A549 treated with Hydrocortisone at 1 μM for 4 hours (cell line): ENCODE data around the gene SGSM2. TPM values are rescaled to one million over a fixed set of nuclear protein-coding genes. Genes with fewer than 3 reads are reported as not detected.

Experiments used
- total RNA-seq: library from RNA; stranded (reverse); fragments of 200-300 nt; extraction: Qiagen RNA extraction; gene quantifications from 5 replicates; pipeline ENCODE4 v1.2.3, GENCODE V29; 2022

SGSM2 gene
- 35.2 to 39.8 TPM (median 36.7 TPM) in 5 replicates for total RNA-seq

GRCh38 chr17:2336852-2337543, at the start of gene SGSM2:
Gene SGSM2, plus strand, starts transcription at chr17:2337501. Its CDS starts 188 bp downstream, at chr17:2337689.

GRCh38 chr17:2303204-2304188, 33.8 kb upstream of the SGSM2 start, which contains the start of the genes SMG6 and SRR:
Gene SMG6, minus strand, starts transcription at chr17:2303785. Its CDS starts 65 bp downstream, at chr17:2303720.
Gene SRR, plus strand, starts transcription at chr17:2303950. Its CDS starts 11,611 bp downstream, at chr17:2315561.

GRCh38 chr17:2336215-2336851, 968 bp upstream of the SGSM2 start, which contains the start of gene TSR1:
Gene TSR1, minus strand, starts transcription at chr17:2336457. Its CDS starts 30 bp downstream, at chr17:2336427.

GRCh38 chr17:2400877-2401425, 63.6 kb downstream of the SGSM2 start, which contains the start of gene MNT:
Gene MNT, minus strand, starts transcription at chr17:2401060. Its CDS starts 348 bp downstream, at chr17:2400712.

Other genes starting within 250 kb of the SGSM2 start
- 21.9 to 24.8 TPM (median 24.3 TPM) in 5 replicates for gene SMG6, start 33.7 kb upstream of the SGSM2 start, total RNA-seq
- 7.0 to 11.8 TPM (median 8.1 TPM) in 5 replicates for gene SRR, start 33.6 kb upstream of the SGSM2 start, total RNA-seq
- 55.9 to 81.6 TPM (median 57.9 TPM) in 5 replicates for gene TSR1, start 1.0 kb upstream of the SGSM2 start, total RNA-seq
- 14.5 to 17.6 TPM (median 16.2 TPM) in 5 replicates for gene MNT, start 63.6 kb downstream of the SGSM2 start, total RNA-seq
- gene METTL16, start 174.4 kb downstream of the SGSM2 start, total RNA-seq = 31.1 to 36.2 TPM (median 32.0 TPM) in 5 replicates